WTC11 (cell line): ENCODE measurements around the gene FAM187B. TPM values are rescaled to one million over a fixed set of nuclear protein-coding genes. Genes with fewer than 3 reads are reported as not detected.

Experiments
- ATAC-seq: fragments of 200-7000 bp; cut with Tn5 transposase; 2 replicates; pipeline ENCODE4 v1.10.0; 2021; ENCODE audit warnings: mild to moderate bottlenecking, moderate library complexity
- CTCF ChIA-PET: fragments of 300-600 bp; sonication (Branson Sonifier 250); formaldehyde crosslinking; loops from one replicate; lab custom pipeline; 2021; ENCODE audit warnings: antibody characterized with exemption; lab: Charles Lee
- POLR2A ChIA-PET: fragments of 350-600 bp; sonication (Branson Sonifier 250); formaldehyde crosslinking; loops from one replicate; lab custom pipeline; 2021; ENCODE audit warnings: antibody characterized with exemption; lab: Charles Lee
- DNase-seq: peaks from one replicate; pipeline ENCODE4 v3.0.0; 2021; ENCODE audit warnings: low spot score
- H3K27ac Mint-ChIP-seq: 2 replicates; pipeline ENCODE4 v1.8.0; 2021; ENCODE audit warnings: mixed read lengths
- H3K27me3 Mint-ChIP-seq: 2 replicates; pipeline ENCODE4 v1.8.0; 2021; ENCODE audit warnings: low read depth, mild to moderate bottlenecking, moderate library complexity, mixed read lengths
- H3K36me3 Mint-ChIP-seq: 2 replicates; pipeline ENCODE4 v1.8.0; 2021; ENCODE audit warnings: mixed read lengths
- H3K4me1 Mint-ChIP-seq: 2 replicates; pipeline ENCODE4 v1.8.0; 2022; ENCODE audit warnings: mixed read lengths
- H3K4me3 Mint-ChIP-seq: 2 replicates; pipeline ENCODE4 v1.8.0; 2021; ENCODE audit warnings: mild to moderate bottlenecking, moderate library complexity, mixed read lengths
- H3K9me3 Mint-ChIP-seq: 2 replicates; pipeline ENCODE4 v1.8.0; 2021; ENCODE audit warnings: mixed read lengths
- ATF3 ChIP-seq: sonication (generic); formaldehyde crosslinking; conservative IDR thresholded peaks from 2 replicates; pipeline ENCODE4 v1.8.1; 2022; ENCODE audit warnings: mild to moderate bottlenecking, missing genetic modification reagents
- ELF4 ChIP-seq: sonication (generic); formaldehyde crosslinking; IDR thresholded peaks from 2 replicates; pipeline ENCODE4 v1.8.1; 2022; ENCODE audit warnings: low read depth, mild to moderate bottlenecking, moderate library complexity, missing genetic modification reagents
- ESRRA ChIP-seq: sonication (generic); formaldehyde crosslinking; IDR thresholded peaks from 2 replicates; pipeline ENCODE4 v1.8.1; 2022; ENCODE audit warnings: mild to moderate bottlenecking, missing genetic modification reagents, borderline replicate concordance
- ETV6 ChIP-seq: sonication (generic); formaldehyde crosslinking; IDR thresholded peaks from 2 replicates; pipeline ENCODE4 v1.8.1; 2022; ENCODE audit warnings: mild to moderate bottlenecking, missing genetic modification reagents
- IRF1 ChIP-seq: sonication (generic); formaldehyde crosslinking; IDR thresholded peaks from 2 replicates; pipeline ENCODE4 v1.8.0; 2023; ENCODE audit warnings: missing genetic modification reagents
- JAZF1 ChIP-seq: fragments of 250-450 bp; sonication (Bioruptor Pico); IDR thresholded peaks from 2 replicates; pipeline ENCODE4 v1.9.0; 2021; ENCODE audit warnings: moderate library complexity, mild to moderate bottlenecking, inconsistent platforms
- PRRX2 ChIP-seq: fragments of 250-450 bp; sonication (Bioruptor Pico); IDR thresholded peaks from 2 replicates; pipeline ENCODE4 v1.8.0; 2021; ENCODE audit warnings: mild to moderate bottlenecking
- SOX15 ChIP-seq: fragments of 250-450 bp; sonication (Bioruptor Pico); IDR thresholded peaks from 2 replicates; pipeline ENCODE4 v1.9.0; 2021; ENCODE audit warnings: mild to moderate bottlenecking
- SP1 ChIP-seq: sonication (generic); formaldehyde crosslinking; conservative IDR thresholded peaks from 2 replicates; pipeline ENCODE4 v1.8.1; 2022; ENCODE audit warnings: missing genetic modification reagents
- TP53 ChIP-seq: sonication (generic); formaldehyde crosslinking; IDR thresholded peaks from 2 replicates; pipeline ENCODE4 v1.8.1; 2023; ENCODE audit warnings: mild to moderate bottlenecking, missing genetic modification reagents
- ZBTB21 ChIP-seq: sonication (generic); formaldehyde crosslinking; IDR thresholded peaks from 2 replicates; pipeline ENCODE4 v1.8.1; 2023; ENCODE audit warnings: mild to moderate bottlenecking, missing genetic modification reagents, borderline replicate concordance
- ZNF423 ChIP-seq: fragments of 250-450 bp; sonication (Bioruptor Pico); IDR thresholded peaks from 2 replicates; pipeline ENCODE4 v2.1.2; 2022; ENCODE audit warnings: mild to moderate bottlenecking, moderate library complexity
- ZNF671 ChIP-seq: fragments of 250-450 bp; sonication (Bioruptor Pico); IDR thresholded peaks from 2 replicates; pipeline ENCODE4 v1.8.0; 2021; ENCODE audit warnings: mild to moderate bottlenecking
- total RNA-seq: library from RNA; stranded (reverse); gene quantifications from 3 replicates; pipeline ENCODE4 v1.2.3, GENCODE V29; 2021
- TF ChIP-seq, protein P1 (sequence below): sonication (generic); formaldehyde crosslinking; IDR thresholded peaks from 2 replicates; pipeline ENCODE4 v1.8.0; 2022; ENCODE audit warnings: mild to moderate bottlenecking, missing genetic modification reagents
- TF ChIP-seq, protein P2 (sequence below): sonication (generic); formaldehyde crosslinking; IDR thresholded peaks from 2 replicates; pipeline ENCODE4 v1.8.1; 2022; ENCODE audit warnings: low read depth, missing genetic modification reagents, borderline replicate concordance
- TF ChIP-seq, protein P3 (sequence below): fragments of 250-450 bp; sonication (Bioruptor Pico); conservative IDR thresholded peaks from 2 replicates; pipeline ENCODE4 v1.9.0; 2021; ENCODE audit warnings: mild to moderate bottlenecking
- TF ChIP-seq, protein P4 (sequence below): sonication (generic); formaldehyde crosslinking; IDR thresholded peaks from 2 replicates; pipeline ENCODE4 v1.8.0; 2023; ENCODE audit warnings: mild to moderate bottlenecking, missing genetic modification reagents

The FAM187B gene
- total RNA-seq, 1 experiment from 2014 or later, result 0.20 TPM

DNA sequence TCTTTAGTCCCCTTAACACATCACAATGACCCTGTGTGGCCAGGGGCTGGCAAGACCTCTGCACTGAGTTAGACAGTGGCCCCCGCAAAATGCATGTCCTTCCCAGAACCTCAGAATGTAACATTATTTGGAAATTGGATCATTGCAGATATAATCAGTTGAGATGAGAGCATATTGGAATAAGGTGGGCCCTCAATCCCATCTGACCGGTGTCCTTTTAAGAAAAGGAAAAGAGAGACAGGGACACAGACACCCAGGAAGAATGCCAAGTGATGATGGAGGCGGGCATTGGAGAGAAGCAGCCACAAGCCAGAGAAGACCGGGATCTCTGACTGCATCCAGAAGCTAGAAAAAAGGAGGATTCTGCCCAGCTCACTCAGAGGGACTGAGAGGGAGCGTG, 1.8 kb downstream of the FAM187B start (continued):
- TF ChIP-seq, protein P1, sequence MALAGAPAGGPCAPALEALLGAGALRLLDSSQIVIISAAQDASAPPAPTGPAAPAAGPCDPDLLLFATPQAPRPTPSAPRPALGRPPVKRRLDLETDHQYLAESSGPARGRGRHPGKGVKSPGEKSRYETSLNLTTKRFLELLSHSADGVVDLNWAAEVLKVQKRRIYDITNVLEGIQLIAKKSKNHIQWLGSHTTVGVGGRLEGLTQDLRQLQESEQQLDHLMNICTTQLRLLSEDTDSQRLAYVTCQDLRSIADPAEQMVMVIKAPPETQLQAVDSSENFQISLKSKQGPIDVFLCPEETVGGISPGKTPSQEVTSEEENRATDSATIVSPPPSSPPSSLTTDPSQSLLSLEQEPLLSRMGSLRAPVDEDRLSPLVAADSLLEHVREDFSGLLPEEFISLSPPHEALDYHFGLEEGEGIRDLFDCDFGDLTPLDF (CRISPR knock-in tag), result no peak
- TF ChIP-seq ELF4 (CRISPR knock-in tag) (no peak), ATF3 (CRISPR knock-in tag) (no peak), ZNF423 (CRISPR knock-in tag) (no peak), JAZF1 (CRISPR knock-in tag) (no peak)

DNA sequence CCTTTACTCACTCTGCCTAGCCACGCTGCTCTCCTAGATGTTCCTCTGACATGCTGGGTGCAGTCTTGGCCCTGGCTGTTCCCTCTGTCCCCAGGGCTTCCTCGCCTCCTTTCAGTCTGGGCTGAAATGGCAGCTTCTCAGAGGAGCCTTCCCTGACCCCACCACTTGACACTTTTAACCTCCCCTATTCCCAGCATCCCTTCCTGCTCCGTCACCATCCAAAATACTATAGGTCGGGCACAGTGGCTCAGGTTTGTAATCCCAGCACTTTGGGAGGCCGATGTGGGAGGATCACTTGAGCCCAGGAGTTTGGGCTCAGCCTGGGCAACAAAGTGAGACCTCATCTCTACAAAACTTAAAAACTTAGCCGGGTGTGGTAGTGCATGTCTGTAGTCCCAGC, 2.6 kb downstream of the FAM187B start:
- Mint-ChIP-seq H3K27ac (peak overlapping the region; percentile 11; the same call in 1 of the 2 replicates), H3K4me3 (no peak overlapping the region), H3K36me3 (no peaks in the 10 kb centered on the region), H3K9me3 (peaks cover 11% of the 10 kb centered on the region)
- CTCF ChIA-PET, result interaction anchor here (1.1 to 2.4 kb wide), 5 partner anchors 10 to 159 kb away, joined by 3 to 26 read pairs (median 11); partner anchors contain the start of gene FXYD7
- no peak for ATAC-seq
- POLR2A ChIA-PET, result no interaction called here
- TF ChIP-seq, protein P2, sequence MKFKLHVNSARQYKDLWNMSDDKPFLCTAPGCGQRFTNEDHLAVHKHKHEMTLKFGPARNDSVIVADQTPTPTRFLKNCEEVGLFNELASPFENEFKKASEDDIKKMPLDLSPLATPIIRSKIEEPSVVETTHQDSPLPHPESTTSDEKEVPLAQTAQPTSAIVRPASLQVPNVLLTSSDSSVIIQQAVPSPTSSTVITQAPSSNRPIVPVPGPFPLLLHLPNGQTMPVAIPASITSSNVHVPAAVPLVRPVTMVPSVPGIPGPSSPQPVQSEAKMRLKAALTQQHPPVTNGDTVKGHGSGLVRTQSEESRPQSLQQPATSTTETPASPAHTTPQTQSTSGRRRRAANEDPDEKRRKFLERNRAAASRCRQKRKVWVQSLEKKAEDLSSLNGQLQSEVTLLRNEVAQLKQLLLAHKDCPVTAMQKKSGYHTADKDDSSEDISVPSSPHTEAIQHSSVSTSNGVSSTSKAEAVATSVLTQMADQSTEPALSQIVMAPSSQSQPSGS (CRISPR knock-in tag), result no peak
- TF ChIP-seq PRRX2, result no peak
- TF ChIP-seq IRF1 (CRISPR knock-in tag), result no peak
- no peak for TF ChIP-seq SP1 (CRISPR knock-in tag)
- TF ChIP-seq TP53 (CRISPR knock-in tag), result no peak
- TF ChIP-seq JAZF1 (CRISPR knock-in tag), result no peak
- TF ChIP-seq ETV6 (CRISPR knock-in tag), result no peak
- TF ChIP-seq ZBTB21 (CRISPR knock-in tag), result no peak
- TF ChIP-seq, protein P3, sequence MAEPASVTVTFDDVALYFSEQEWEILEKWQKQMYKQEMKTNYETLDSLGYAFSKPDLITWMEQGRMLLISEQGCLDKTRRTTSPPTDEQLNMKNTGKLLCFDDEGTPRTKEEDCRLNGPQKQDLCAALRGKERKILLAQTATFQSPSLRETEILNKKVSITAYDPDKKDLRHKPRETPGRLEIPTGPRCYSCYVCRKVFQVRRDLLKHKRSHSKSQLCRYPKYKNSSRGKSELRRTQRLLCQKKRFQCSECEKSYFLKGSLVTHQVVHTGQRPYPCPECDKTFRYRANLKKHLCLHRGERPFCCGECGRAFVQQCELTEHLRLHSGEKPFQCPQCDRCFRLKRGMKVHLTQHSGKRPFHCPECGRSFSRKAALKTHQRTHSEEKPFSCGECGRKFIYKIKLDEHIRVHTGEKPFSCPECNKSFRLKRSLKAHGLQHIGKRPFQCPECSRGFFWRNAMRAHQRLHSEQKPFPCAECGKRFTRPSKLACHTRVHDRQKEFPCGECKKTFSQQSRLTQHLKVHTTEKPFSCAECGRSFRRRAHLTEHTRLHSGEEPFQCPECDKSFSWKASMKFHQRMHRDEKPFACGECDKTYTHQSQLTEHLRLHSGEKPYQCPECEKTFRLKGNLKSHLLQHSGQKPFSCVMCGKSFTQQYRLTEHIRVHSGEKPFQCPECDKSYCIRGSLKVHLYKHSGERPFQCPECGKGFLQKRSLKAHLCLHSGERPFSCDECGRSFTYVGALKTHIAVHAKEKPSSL (CRISPR knock-in tag), result no peak
- TF ChIP-seq SOX15 (CRISPR knock-in tag), result no peak
- TF ChIP-seq ESRRA (CRISPR knock-in tag), result no peak
- no peak for TF ChIP-seq ZNF671 (CRISPR knock-in tag)
- TF ChIP-seq, protein P4, sequence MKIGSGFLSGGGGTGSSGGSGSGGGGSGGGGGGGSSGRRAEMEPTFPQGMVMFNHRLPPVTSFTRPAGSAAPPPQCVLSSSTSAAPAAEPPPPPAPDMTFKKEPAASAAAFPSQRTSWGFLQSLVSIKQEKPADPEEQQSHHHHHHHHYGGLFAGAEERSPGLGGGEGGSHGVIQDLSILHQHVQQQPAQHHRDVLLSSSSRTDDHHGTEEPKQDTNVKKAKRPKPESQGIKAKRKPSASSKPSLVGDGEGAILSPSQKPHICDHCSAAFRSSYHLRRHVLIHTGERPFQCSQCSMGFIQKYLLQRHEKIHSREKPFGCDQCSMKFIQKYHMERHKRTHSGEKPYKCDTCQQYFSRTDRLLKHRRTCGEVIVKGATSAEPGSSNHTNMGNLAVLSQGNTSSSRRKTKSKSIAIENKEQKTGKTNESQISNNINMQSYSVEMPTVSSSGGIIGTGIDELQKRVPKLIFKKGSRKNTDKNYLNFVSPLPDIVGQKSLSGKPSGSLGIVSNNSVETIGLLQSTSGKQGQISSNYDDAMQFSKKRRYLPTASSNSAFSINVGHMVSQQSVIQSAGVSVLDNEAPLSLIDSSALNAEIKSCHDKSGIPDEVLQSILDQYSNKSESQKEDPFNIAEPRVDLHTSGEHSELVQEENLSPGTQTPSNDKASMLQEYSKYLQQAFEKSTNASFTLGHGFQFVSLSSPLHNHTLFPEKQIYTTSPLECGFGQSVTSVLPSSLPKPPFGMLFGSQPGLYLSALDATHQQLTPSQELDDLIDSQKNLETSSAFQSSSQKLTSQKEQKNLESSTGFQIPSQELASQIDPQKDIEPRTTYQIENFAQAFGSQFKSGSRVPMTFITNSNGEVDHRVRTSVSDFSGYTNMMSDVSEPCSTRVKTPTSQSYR, result no peak
- TF ChIP-seq, all 79 proteins: peak for 0
- Mint-ChIP-seq H3K27me3 (peaks cover 8% of the 10 kb centered on the region), H3K4me1 (peaks cover 15% of the 10 kb centered on the region)
- DNase-seq, result no peak
